ENCODE measurements around the gene RREB1.

- TF ChIP-seq, protein P1, sequence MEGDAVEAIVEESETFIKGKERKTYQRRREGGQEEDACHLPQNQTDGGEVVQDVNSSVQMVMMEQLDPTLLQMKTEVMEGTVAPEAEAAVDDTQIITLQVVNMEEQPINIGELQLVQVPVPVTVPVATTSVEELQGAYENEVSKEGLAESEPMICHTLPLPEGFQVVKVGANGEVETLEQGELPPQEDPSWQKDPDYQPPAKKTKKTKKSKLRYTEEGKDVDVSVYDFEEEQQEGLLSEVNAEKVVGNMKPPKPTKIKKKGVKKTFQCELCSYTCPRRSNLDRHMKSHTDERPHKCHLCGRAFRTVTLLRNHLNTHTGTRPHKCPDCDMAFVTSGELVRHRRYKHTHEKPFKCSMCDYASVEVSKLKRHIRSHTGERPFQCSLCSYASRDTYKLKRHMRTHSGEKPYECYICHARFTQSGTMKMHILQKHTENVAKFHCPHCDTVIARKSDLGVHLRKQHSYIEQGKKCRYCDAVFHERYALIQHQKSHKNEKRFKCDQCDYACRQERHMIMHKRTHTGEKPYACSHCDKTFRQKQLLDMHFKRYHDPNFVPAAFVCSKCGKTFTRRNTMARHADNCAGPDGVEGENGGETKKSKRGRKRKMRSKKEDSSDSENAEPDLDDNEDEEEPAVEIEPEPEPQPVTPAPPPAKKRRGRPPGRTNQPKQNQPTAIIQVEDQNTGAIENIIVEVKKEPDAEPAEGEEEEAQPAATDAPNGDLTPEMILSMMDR (IDR thresholded peaks at IDR 0.05) = no peak
- no peak for TF ChIP-seq POLR2A (IDR thresholded peaks at IDR 0.05)
These were observed 28.9 kb upstream of the RREB1 start for GRCh38 chr6:7078856-7079255.

All from lower leg skin (tissue), 3 donors.